Upper lobe of left lung (tissue), 6 donors: Measurements from ENCODE around the gene TAF8. TPM values are rescaled to one million over a fixed set of nuclear protein-coding genes. Genes with fewer than 3 reads are reported as not detected.
"Not testable (repeated sequence)": the region's sequence is repeated elsewhere in the genome, so short reads cannot be mapped to it uniquely, and the experiment has no call there.

Experiments
- ATAC-seq, 2 donors: fragments of 200-7000 bp; cut with Tn5 transposase; one replicate each; pipeline ENCODE4 v1.9.1; 2022; ENCODE audit warnings: mild to moderate bottlenecking in 2 of 2, moderate library complexity in 2 of 2; ENCODE audit not compliant: low FRiP score in 2 of 2
- DNase-seq, 2 donors: peaks; one replicate each; pipeline ENCODE4 v3.0.0-alpha.2; 2019 to 2020
- H3K27ac ChIP-seq, 4 donors: fragments of 200-600 bp; sonication (generic); one replicate each; pipeline ENCODE4 v1.5.1; 2016 to 2019
- H3K27me3 ChIP-seq, 4 donors: fragments of 200-600 bp; sonication (generic); one replicate each; pipeline ENCODE4 v1.5.1; 2017 to 2019
- H3K36me3 ChIP-seq, 4 donors: fragments of 200-600 bp; sonication (generic); one replicate each; pipeline ENCODE4 v1.5.1; 2016 to 2019
- H3K4me1 ChIP-seq, 4 donors: fragments of 200-600 bp; sonication (generic); one replicate each; pipeline ENCODE4 v1.5.1; 2018 to 2019
- H3K4me3 ChIP-seq, 4 donors: fragments of 200-600 bp; sonication (generic); one replicate each; pipeline ENCODE4 v1.5.1; 2017 to 2019; ENCODE audit warnings: mild to moderate bottlenecking in 2 of 4, moderate library complexity in 1 of 4
- H3K9me3 ChIP-seq, 4 donors: fragments of 200-600 bp; sonication (generic); one replicate each; pipeline ENCODE4 v1.5.1; 2018 to 2019
- CTCF ChIP-seq, 6 experiments: fragments of 450-650 bp in 4 of 6; fragments of 200-600 bp in 2 of 6; sonication (generic) in 2 of 6; IDR thresholded peaks; one replicate each; pipeline ENCODE4 v1.5.1; 2016 to 2019; ENCODE audit warnings: antibody characterized with exemption in 6 of 6
- EP300 ChIP-seq, 4 donors: sonication (generic); formaldehyde crosslinking; IDR thresholded peaks; one replicate each; pipeline ENCODE4 v1.5.1; 2017; ENCODE audit warnings: antibody characterized with exemption in 4 of 4, control low read depth in 2 of 4
- POLR2A ChIP-seq, 4 donors: fragments of 450-650 bp; IDR thresholded peaks; one replicate each; pipeline ENCODE4 v1.5.1; 2016 to 2017; ENCODE audit warnings: antibody characterized with exemption in 4 of 4, mild to moderate bottlenecking in 2 of 4
- POLR2AphosphoS5 ChIP-seq, 2 donors: sonication (generic); formaldehyde crosslinking; IDR thresholded peaks; one replicate each; pipeline ENCODE4 v1.5.1; 2017; ENCODE audit warnings: antibody characterized with exemption in 2 of 2
- WGBS, 2 donors: methylation state at CpG; one replicate each; pipeline ENCODE4 v1.1.5; 2017 to 2018; 5-methylcytosine and 5-hydroxymethylcytosine counted together
- total RNA-seq, 6 donors: library from RNA; depleted of rRNA in 4 of 6; stranded (reverse); fragments of >200 nt in 4 of 6; gene quantifications; one replicate each; pipeline versions ENCODE4 v1.1.0 to v1.2.1, GENCODE V29; 2016 to 2021
- donor health status: DM: no; HTN: no; CAD: no; lungs with moderate emphysema.
- donor health status: DM: no; HTN: yes; CAD: no; lungs with severe emphysema.

The TAF8 gene
- total RNA-seq, 6 donors from 2014 or later = 23.0 to 67.1 (median 34.4) TPM

DNA sequence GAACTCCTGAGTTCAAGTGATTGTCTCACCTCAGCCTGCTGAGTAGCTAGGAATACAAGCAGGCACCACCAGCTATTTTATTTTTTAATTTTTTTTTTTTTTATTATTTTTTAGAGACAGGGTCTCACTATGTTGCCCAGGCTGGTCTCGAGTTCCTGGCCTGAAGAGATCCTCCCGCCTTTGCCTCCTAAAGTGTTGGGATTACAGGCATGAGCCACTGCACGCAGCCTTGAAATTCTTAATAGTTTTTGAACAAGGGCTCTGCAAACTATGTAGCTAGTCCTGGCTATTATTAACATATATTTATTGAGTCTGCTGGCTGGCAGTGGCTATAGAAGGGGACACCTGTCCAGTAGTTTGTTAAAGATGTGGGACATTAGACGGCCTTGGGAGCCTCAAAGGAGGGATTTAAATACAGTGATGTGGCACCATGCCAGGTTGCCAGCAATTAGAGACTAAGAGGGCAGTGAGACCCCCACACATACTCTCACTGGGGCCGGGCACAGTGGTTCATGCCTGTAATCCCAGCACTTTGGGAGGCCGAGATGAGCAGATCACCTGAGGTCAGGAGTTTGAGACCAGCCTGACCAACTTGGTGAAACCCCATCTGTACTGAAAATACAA, 21.1 kb upstream of the TAF8 start:
- ATAC-seq = no peak
- peak overlapping the region; percentile 57 to 81 (median 80) for H3K27ac ChIP-seq
- DNase-seq = no peak
- H3K4me3 ChIP-seq = no peak overlapping the region
- no peak for TF ChIP-seq POLR2A (IDR thresholded peaks at IDR 0.05)
- no peak for TF ChIP-seq POLR2AphosphoS5 (IDR thresholded peaks at IDR 0.05)
- no peak for TF ChIP-seq CTCF (IDR thresholded peaks at IDR 0.05)
- TF ChIP-seq EP300 (IDR thresholded peaks at IDR 0.05) = no peak
- peaks cover 53 to 78% (median 62%) of the 10 kb centered on the region in 4 donors for H3K4me1 ChIP-seq
- H3K36me3 ChIP-seq = peaks cover 0 to 22% (median 5%) of the 10 kb centered on the region in 4 donors
- H3K27me3 ChIP-seq = no peaks in the 10 kb centered on the region
- no peaks in the 10 kb centered on the region for H3K9me3 ChIP-seq
- 87 to 89% methylated on average over 4 to 6 of the region's 6 CpGs for WGBS, 2 donors

DNA sequence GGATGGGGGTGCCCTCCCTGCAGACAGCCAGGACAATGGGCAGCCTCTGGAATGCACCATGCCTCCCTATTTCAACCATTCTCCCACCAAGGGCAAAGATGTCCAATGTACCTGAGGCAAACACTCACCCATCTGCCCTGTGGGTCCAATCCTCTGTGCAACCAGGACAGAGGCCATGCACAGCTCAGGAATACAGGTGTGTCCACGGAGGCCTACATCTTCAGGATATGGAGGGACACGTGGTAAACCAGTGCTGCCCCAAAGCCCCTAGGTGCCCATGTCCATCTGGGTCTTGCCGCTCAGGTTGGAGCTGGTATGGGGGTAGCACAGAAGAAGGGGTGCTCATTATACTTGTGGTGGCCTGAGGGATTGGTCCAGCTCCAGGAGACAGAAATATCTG, 20.4 kb upstream of the TAF8 start:
- H3K4me1 ChIP-seq = peaks cover 56 to 74% (median 61%) of the 10 kb centered on the region in 4 donors
- 94% methylated on average over 3 of the region's 3 CpGs; no CpG with 5 or more reads in 1 of the 2 donors for WGBS, 2 donors

GRCh38 chr6:42030585-42031506, 19.5 kb upstream of the TAF8 start:
- WGBS, 2 donors = 32 to 34% methylated on average over 8 to 13 of the region's 14 CpGs
- peak in 1 of 4 donors; percentile 55 for TF ChIP-seq EP300 (IDR thresholded peaks at IDR 0.05)
- TF ChIP-seq CTCF (IDR thresholded peaks at IDR 0.05) = no peak
- TF ChIP-seq POLR2A (IDR thresholded peaks at IDR 0.05) = no peak
- peak in 1 of 2 donors; percentile 10 for TF ChIP-seq POLR2AphosphoS5 (IDR thresholded peaks at IDR 0.05)
- Histone ChIP-seq H3K4me1 (peaks cover 48 to 69% (median 61%) of the 10 kb centered on the region in 4 donors), H3K9me3 (no peaks in the 10 kb centered on the region), H3K27ac (peak overlapping the region; percentile 71 to 81 (median 76)), H3K27me3 (no peaks in the 10 kb centered on the region), H3K36me3 (peaks cover 0 to 17% (median 5%) of the 10 kb centered on the region in 4 donors), H3K4me3 (peak overlapping the region in 1 of 4 donors; percentile 6)
- ATAC-seq (peak; percentile 42 to 78), DNase-seq (peak in 1 of 2 donors; percentile 85)

More for the DNA sequence above, 20.4 kb upstream of the TAF8 start:
- DNase-seq = no peak
- no peaks in the 10 kb centered on the region for H3K27me3 ChIP-seq
- H3K36me3 ChIP-seq = peaks cover 0 to 22% (median 5%) of the 10 kb centered on the region in 4 donors
- H3K4me3 ChIP-seq = no peak overlapping the region
- peak overlapping the region; percentile 71 to 81 (median 76) for H3K27ac ChIP-seq
- no peak for ATAC-seq
- TF ChIP-seq EP300 (IDR thresholded peaks at IDR 0.05) (no peak), POLR2A (IDR thresholded peaks at IDR 0.05) (no peak), CTCF (IDR thresholded peaks at IDR 0.05) (no peak), POLR2AphosphoS5 (IDR thresholded peaks at IDR 0.05) (no peak)
- no peaks in the 10 kb centered on the region for H3K9me3 ChIP-seq

DNA sequence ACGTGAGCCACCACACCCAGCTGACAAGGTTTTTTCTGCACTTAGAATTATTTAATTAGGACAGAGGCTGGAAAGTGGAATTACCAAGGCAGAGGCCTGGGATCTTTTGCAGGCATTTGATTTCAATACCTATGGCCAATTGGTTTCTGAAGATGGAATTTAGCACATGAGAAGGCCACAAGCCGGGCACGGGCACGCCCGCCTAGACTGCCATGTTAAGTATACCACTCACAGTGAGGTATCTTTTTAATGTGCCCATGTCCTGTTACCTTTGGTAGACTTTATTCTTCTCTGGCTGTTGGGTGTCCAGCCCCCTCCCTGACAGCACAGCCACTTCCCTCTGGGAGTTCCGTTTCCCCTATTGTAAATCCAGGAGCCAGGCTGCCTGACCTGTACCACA, 18.0 kb upstream of the TAF8 start:
- Histone ChIP-seq H3K4me3 (no peak overlapping the region), H3K27me3 (no peaks in the 10 kb centered on the region), H3K36me3 (peaks cover 0 to 17% (median 5%) of the 10 kb centered on the region in 4 donors), H3K27ac (peak overlapping the region in 1 of 4 donors; percentile 80), H3K4me1 (peaks cover 44 to 59% (median 54%) of the 10 kb centered on the region in 4 donors), H3K9me3 (no peaks in the 10 kb centered on the region)
- TF ChIP-seq EP300 (IDR thresholded peaks at IDR 0.05) = no peak
- no peak for TF ChIP-seq POLR2A (IDR thresholded peaks at IDR 0.05)
- no peak for TF ChIP-seq POLR2AphosphoS5 (IDR thresholded peaks at IDR 0.05)
- DNase-seq (peak in 1 of 2 donors; percentile 55), ATAC-seq (no peak)
- 86 to 88% methylated on average over 6 of the region's 6 CpGs for WGBS, 2 donors

DNA sequence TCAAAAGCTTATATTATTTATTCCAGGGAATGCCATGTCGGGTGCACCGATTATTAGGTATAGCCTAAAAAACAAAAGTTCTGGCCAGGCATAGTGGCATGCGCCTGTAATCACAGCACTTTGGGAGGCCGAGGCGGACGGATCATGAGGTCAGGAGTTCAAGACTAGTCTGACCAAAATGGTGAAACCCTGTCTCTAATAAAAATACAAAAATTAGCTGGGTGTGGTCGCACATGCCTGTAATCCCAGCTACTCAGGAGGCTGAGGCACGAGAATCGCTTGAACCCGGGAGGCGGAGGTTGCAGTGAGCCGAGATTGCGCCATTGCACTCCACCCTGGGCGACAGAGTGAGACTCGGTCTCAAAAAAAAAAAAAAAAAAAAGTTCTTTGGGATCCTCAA, 12.7 kb upstream of the TAF8 start:
- not testable (repeated sequence) for H3K27me3 ChIP-seq, H3K27ac ChIP-seq, H3K36me3 ChIP-seq, DNase-seq, H3K4me3 ChIP-seq, ATAC-seq, H3K9me3 ChIP-seq
- WGBS, 2 donors = 88 to 89% methylated on average over 15 of the region's 15 CpGs
- H3K4me1 ChIP-seq = peaks cover 34 to 60% (median 48%) of the 10 kb centered on the region in 4 donors
